Cortex of kidney (tissue), 1 donor: Measurements from ENCODE around the gene ANO4.

ENCODE experiments used
- DNase-seq: peaks from one replicate; lab custom pipeline; 2025; lab: John Stamatoyannopoulos, UW

The ANO4 gene

DNA sequence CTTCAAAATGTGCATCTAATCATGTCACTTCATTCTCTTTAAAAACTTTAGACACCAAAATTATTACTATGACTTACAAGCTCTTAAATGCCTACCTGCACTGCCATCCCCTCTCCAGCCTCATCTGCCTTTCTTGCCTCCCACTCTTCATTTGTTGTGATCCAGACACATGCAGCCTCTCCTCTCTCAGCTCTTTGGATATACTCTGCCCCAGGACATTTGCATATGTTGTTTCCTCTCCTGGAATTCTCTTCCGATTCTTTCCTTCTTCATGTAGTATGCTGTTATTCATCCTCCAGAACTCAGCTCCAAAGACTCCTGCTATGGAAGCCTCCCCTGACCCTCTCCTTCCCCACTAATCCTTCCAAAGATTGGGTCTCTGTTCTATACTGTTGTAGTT, 197.6 kb downstream of the ANO4 start:
- no peak for DNase-seq

DNA sequence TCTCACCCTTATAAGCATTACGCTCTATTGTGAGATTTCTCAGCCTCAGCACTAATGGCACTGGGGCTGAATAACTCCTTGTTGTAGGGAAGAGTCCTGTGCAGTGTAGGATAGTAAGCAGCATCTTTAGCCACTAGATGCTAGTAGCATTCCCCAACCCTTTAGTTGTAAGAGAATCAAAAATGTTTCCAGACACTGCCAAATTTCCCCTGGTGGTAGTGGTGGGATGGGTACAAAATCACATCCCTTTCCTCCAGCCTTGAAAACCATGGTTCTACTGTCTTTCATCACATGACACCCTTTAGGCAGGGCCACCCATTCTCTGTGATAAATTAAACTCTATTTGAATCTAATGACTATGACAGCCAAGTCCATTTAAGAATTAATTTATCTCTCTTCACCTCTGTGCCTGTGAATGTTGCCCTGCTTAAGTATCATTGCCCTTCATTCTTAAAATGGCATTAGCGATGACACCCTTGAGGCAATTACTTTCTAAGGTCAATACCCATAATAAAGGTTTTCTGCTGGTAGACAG, 199.4 kb downstream of the ANO4 start:
- DNase-seq: no peak

DNA sequence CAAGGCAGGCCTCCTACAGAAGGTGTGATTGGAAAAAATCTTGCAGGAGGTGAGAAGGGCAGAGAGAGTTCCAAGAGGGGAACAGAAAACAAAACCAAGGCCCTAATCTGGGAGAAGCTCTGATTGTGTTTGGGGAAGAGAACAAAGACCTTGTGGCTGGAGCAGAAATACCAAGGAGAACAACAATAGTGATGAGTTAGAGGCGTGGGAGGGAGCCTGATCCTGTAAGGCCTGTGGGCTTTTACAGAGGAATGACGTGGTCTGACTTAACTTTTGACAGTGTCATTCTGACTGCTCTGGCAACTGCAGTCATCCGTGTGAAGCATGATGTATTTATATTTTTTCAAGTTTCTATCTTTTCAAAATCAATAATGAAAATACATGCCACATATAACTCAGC, 200.6 kb downstream of the ANO4 start:
- no peak for DNase-seq

DNA sequence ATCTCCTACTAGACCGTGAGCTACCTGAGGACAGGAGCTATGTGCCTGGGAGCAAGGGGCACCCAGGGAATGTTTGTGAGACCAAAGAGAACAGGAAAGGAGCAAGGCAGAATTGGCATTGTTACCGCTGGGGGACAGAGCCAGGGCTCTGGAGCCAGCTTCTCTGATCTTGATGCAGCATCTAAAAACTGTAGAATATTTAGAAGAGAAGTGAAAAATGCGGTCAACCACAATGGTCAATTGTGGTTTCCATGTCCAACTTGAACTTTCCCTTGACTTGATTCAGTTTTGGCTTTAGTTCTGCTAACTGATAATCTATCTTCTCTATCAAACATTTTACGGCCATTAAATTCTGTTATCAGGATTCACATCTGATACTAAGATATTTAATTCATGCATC, 201.2 kb downstream of the ANO4 start:
- no peak for DNase-seq

DNA sequence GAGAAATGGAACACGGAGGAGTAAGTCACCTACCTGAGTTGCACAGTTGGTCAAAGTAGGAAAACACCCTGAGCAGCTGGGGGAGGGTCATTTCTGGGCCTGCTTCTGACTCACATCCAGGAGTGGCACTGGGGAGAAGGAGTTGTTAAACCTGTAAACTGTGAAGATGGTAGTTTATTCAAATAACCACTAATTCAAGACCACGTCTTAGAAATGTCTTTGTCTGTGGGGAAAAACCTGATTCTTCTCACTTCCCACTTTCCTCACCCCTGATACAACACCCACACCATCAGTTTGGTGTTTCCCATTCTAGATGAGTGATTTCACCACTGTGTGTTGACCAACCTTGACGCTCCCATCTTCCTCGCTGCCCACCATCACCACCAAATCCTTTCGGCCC, 207.1 kb downstream of the ANO4 start:
- DNase-seq: no peak

DNA sequence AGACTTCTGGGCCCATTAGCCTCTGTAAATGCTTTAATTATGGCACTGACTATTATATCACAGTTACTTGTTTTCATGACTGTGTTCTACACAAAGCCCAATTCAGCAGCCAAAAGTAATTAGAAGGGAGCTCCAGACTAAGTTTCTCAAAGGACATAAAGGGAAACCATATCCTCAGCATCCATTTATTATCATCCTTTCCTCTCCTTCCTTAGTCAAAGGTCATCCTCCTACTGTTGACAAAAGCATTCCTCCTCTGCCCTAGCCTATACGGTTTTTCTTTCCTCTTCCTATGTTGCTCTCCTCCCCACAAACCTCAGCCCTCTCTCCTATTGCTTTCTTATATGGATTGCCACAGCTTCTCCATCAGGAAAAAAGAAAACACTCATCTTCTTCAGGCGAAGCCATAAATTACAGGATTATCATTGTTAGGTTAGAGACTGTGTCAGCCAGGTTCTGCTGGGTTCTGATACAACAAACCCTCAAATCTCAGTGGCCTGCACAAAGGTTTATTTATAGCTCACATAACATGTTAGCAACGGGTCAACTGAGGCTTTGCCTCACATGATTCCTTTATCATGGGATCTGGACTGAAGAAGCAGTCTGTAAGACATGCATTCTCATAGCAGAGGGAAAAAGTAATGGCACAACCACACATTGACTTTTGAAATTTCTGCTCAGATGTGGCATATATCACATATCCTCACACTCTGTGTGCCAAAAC, 208.3 kb downstream of the ANO4 start:
- DNase-seq: no peak

DNA sequence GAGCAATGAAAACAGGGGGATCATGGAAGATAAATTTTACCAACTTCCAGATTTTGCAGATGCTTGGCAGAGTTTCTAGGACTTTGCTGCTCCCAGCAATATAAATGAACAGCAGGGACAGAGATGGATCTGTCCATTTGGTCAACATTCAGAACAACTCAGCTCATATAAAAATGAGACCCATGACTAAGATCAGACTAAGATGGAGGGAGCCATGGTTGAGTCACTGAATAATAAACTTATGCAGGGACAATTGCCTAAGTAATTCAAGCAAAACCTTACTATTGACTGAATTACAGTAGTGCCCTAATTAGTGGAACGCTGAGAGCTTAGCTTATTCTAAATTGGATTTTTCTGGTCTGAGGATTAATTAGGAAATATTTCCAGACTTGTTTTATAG, 210.3 kb downstream of the ANO4 start:
- no peak for DNase-seq

DNA sequence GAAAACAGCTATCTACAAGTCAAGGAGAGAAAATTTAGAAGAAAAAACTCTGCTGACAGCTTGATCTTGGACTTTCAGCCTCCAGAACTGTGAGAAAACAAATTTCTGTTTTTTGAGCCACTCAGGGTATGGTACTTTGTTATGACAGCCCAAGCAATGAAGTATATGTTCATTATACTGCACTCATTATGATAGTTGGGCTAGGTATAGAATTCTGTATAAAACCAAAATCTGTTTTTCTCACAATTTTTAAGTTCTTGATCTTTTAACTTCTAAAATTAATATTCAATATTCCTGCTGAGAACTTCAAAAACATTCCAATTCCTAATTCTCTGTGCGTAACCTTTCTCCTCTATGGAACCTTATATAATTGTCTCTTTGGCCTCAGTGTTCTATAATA, 214.7 kb downstream of the ANO4 start:
- DNase-seq: no peak

DNA sequence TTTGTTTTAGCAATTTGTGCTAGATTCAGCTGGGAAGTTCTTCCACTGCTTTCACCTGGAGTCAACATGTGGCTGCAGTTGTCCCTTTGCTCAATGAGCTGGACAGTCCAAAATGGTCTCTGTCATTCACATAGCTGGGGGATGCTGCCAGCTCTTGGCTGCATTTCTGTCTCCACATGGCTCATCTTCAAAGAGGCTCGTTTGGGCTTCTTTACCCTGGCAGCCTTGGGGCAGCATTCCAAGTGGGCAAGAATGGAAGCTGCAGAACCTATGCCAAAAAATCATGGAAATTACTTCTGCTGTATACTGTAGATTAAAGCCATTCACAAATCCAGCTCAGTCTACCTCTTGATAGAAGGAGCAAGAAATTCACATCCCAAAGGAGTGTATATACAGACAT, 216.3 kb downstream of the ANO4 start:
- no peak for DNase-seq

DNA sequence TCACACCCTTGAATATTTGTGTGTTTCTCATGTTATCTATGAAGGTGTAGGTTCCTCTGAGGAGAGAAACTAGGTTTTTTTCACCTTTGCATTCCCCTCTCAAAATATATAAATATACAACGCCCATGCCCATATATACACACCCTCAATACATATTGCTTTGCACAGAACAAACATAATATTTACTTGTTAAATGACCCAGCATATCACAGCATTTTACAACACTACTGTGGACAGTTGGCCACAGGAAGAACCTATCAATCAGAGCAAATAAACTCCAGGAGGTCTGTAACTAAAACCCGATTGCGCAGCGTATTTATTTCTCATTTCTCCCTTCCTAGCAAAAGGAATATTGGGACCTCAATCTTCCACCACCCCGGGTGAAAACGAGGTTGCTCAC, 219.4 kb downstream of the ANO4 start:
- no peak for DNase-seq

DNA sequence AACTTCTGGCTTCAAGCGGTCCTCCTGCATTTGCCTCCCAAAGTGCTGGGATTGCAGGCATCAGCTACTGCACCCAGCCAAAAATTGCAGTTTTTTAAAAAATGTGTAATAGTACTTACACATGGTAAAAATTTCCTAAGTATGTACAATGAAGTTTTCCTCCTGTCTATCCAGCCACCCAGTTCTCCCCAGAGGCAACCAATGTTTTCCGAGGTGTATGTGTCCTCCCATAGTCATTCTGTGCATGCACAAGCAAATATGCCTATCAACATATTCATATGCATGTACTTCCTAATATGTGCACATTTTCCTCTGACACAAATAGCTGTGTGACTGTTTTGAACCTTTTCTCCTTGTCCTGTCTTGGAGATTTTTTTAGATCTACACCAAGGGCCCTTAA, 220.5 kb downstream of the ANO4 start:
- DNase-seq: no peak

DNA sequence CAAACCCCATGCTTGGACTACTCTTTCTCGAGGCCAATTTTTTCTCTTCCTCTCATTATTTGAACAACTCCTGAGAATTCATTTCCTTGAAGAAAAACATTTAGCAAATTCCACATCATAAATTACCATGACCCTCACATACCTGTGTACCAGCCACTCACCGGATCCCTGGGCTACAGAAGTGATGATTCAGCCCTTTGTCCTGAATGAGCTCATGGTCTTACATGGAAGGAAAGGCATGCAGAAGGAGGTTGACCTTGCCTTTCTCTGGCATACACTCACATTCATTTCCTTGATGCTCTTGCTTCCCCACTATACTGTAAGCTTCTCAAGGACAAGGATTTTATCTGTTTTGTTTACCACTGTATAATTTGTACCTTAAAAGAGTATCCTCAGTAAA, 224.0 kb downstream of the ANO4 start:
- DNase-seq: no peak

DNA sequence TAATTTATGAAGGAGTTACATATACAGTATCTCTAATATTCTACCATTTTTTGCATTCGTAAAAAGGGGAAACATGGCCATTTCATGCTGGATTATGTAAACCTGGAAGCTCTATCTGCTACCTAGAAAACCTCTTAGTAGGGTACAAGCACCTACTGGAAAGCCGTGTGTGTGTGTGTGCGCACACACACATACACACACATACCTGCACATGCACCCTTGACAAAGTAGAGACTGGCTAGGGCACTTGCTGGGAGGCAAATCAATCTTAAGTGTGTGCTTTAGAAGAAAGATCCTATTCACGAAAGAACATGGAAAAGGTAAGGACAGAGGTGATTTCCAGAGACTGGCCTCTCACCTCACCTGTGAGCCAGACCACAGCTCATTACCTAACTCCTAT, 224.6 kb downstream of the ANO4 start:
- no peak for DNase-seq

DNA sequence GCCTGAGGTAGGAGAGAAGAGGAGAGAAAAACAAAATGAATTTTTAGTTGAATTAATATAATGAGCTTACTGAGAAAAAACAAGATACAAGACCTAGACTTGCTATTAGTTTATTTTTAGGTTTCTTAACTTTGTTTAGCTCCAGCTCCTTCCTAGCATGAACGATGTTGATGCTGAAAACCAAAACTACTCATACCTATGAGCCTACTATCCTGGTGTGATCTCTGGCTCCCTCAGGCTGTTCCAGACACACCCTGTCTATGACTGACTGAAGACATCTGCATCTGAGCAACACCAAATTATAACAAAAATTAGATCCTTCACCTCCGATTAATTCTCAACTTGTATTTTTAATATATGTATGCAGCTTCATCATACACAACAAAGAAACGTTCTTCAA, 225.1 kb downstream of the ANO4 start:
- DNase-seq: no peak

DNA sequence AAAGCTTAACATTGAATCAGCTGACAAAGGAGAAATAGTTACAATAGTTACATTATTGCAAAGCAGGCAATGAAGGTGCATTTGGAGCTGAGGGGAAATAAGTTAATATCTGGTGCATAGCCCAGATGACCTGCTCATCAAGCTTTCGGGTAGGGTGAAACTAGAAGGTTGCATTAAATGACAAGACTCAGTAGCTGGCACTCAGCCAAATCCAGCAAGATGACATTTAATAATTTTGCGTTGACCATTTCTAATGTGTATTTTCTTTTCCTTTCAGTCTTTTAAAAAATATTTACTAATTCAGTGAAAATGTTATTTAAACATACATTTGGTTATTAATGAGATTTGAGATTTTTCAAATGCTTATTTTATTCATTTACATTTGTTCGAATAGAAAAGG, 226.9 kb downstream of the ANO4 start:
- DNase-seq: no peak

DNA sequence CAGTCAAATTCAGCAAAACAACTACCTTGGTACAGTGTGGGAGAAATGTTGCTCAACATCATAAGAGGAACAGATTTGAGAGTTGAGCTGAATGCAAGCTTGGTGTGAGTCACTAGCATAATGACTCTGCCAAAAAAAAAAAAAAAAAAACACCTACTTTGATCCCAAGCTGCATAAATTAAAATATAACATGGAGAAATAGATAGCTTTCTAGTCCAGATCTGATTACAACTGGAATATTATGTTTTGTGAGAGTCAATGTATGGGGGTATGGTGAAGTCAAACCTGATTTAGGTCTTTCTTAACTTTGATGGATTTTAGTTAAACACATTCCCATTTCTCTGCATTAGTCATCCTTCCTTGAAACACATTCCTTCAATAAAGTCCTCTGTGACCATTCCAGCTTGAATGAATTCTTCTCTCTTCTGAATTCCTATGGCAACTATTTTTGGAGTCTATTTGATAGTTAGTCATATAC, 227.4 kb downstream of the ANO4 start:
- no peak for DNase-seq

DNA sequence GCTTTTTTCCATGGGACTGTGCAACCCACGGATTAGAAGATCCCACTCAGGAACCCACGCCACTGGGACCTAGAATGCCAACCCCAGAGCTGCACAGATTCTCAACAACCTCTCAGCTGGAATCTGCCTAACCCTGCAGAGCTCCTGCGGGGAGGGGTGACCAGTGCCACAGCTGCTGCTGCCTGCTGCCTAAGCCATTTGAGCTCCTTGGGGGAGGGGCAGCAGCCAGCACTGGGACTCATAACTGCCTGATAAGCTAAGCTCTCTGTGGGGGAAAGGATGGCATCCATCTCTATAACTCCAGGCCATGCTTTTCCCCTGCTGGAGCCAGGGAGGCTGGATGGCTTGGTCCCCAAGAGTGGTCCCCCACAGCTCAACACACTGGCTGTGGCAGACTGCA, 232.6 kb downstream of the ANO4 start:
- no peak for DNase-seq

DNA sequence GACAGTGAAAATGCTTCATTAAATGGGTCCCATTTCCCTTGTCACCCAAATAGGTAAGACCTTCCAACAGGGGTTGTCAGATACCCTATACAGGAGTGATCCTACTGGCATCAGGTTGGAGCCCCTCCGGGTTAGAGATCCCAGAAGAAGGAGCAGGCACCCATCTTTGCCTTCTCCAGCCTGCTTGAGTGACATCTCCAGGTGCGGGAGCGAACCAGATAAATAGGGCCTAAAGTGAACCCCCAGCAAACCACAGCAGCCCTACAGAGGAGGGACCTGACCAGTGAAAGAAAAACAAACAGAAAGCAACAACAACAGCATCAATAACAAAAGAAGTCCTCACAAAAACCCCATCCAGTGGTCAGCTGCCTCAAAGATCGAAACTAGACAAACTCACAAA, 233.2 kb downstream of the ANO4 start:
- DNase-seq: no peak

DNA sequence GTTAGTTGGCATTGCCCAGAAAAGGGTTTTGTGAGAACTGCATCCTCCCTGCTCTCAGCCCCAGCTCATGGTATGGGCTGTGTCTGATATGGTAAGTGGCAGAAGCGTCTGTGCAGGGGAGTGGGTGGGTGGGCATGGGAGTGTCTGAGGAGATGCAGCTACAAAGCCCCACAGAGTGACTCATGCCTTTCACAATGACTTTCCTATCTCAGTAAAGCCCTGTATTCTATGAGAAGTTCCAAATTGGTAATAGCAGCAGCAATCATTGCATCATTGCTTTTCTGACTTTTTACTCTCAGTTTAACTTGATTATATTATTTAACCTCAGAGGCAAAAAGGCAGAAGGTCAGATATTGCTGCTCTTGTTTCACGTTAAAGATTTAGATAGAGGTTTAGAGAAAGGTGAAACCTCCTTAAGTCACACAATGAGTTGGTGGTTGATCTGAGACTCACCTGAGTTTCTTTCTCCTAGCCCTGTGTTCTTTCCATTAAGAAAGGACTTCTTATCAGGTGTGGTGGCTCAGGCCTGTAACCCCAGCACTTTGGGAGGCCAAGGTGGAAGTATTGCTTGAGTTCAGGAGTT, 243.8 kb downstream of the ANO4 start:
- no peak for DNase-seq

DNA sequence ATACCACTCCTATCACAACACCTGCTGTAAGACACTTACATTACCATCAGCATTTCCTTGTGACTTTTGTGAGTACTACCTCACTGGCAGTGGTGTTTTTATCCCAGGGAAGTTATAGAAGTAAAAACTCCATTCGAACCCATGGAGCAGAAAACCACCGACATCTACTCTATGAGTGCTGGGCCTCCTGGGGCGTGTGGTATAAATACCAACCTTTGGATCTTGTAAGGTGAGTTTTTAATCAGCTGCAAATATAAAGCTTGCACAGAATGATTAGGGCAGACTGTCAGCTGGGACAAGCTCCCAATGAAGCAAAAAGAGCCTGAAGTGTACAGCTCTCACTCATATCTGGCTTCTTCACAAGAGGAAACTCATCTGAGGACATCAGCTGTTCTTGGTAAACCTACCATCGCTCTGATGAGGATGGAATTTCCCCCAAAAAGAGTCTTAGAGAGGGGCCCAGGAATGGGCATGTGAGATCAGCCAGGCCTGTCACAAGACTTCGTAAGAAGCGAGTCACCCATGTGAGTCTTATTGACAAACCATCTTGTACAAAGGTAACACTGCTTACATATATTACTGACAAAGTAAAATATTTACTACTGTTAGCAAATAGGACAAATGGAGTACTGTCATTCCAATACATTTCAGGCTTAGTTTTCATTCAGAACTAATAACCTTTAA, 245.4 kb downstream of the ANO4 start:
- no peak for DNase-seq

DNA sequence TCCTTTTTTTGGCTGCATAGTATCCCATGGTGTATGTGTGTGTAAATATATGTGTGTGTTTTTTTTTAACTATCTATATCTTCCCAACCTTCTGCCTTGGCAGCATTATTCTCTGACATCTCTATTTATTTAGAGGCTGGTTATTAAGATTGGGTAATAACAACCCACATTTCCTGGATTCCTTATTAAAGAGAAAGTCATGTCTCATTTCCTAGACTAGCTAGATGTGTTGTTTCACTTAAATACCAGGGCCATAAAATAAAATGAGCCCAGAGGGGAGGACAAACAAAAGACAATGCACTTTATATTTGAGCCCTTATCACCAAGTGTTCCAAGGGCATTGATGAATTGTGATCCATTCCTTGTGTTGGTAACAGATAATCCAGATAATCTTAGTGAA, 246.4 kb downstream of the ANO4 start:
- no peak for DNase-seq

DNA sequence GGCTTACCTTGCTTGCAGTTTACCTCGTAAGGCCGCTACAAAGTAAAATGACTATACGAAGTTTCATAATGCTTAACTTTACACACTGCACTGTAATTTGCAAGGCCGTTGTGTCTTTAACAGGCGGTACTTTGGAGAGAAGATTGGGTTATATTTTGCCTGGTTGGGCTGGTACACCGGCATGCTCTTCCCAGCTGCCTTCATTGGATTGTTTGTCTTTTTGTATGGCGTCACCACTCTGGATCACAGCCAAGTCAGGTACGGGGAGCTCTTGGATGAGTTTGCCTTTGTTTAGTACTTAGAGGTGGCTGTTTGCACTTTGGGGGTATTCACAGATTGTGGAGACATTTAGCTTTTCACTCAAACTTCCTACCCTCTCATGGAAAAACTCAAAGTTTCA, 247.6 kb downstream of the ANO4 start:
- no peak for DNase-seq

DNA sequence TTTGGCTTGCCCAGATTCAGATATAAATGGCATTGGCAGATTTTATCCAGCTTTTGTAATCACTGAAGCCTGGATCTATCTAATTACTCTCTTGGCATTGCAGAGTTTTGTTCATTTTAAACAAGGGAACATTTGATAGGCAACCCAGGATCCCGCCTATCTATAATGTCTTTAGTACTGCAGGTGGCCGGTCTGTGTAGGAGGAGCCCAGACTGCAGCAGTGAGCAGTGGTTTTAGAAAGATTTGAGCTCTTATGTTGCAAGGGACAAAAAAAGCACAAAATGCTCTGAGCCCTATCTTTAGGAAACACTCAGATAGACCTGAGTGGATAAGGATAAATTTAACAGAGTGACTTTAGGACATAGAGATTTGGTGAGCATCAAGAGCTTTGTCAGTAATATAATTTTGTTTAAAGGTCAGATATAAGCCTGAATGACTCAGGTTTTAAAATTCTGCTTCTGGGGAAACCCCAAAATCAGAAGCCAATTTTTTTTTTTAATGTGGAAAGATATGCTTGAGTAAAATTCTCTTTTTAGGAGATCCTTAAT, 250.0 kb downstream of the ANO4 start:
- DNase-seq: no peak
